ENCODE measurements around the gene IFRD1.
A peak's percentile ranks its signal among the peaks of the same experiment; 100 is the strongest.

Gene IFRD1

GRCh38 chr7:112449902-112450806 is at the start of gene IFRD1:
Gene IFRD1, plus strand, starts transcription at chr7:112450460. Its CDS starts 229 bp downstream, at chr7:112450689.
- Mint-ChIP-seq H3K4me1 (ENCODE audit: low read depth) (peaks cover 45% of the 10 kb centered on the region), H3K9me3 (ENCODE audit: low read depth) (no peaks in the 10 kb centered on the region)

GRCh38 chr7:112404321-112404720 is 45.9 kb upstream of the IFRD1 start:
- Mint-ChIP-seq H3K4me1 (ENCODE audit: low read depth) (no peaks in the 10 kb centered on the region), H3K9me3 (ENCODE audit: low read depth) (no peaks in the 10 kb centered on the region), H3K4me3 (no peak overlapping the region), H3K36me3 (peaks cover 3% of the 10 kb centered on the region), H3K27ac (no peak overlapping the region), H3K27me3 (peaks cover 7% of the 10 kb centered on the region)

More at GRCh38 chr7:112449902-112450806, at the start of gene IFRD1:
- Mint-ChIP-seq H3K27ac (peak within 1 kb of the TSS; percentile 96), H3K27me3 (no peaks in the 10 kb centered on the region), H3K36me3 (peaks cover 6% of the 10 kb centered on the region), H3K4me3 (peak within 1 kb of the TSS; percentile 100)

- Mint-ChIP-seq H3K36me3 (peaks cover 3% of the 10 kb centered on the region), H3K27ac (no peak overlapping the region), H3K4me1 (ENCODE audit: low read depth) (no peaks in the 10 kb centered on the region), H3K9me3 (ENCODE audit: low read depth) (no peaks in the 10 kb centered on the region), H3K4me3 (no peak overlapping the region), H3K27me3 (peaks cover 10% of the 10 kb centered on the region)
Observed at GRCh38 chr7:112405286-112405685, 45.0 kb upstream of the IFRD1 start.

GRCh38 chr7:112407261-112407660 is 43.0 kb upstream of the IFRD1 start:
- Mint-ChIP-seq H3K27me3 (peaks cover 8% of the 10 kb centered on the region), H3K27ac (no peak overlapping the region), H3K4me3 (no peak overlapping the region), H3K9me3 (ENCODE audit: low read depth) (no peaks in the 10 kb centered on the region), H3K36me3 (peaks cover 3% of the 10 kb centered on the region), H3K4me1 (ENCODE audit: low read depth) (no peaks in the 10 kb centered on the region)

GRCh38 chr7:112410092-112410491 is 40.2 kb upstream of the IFRD1 start:
- Mint-ChIP-seq H3K4me1 (ENCODE audit: low read depth) (no peaks in the 10 kb centered on the region), H3K4me3 (no peak overlapping the region), H3K9me3 (ENCODE audit: low read depth) (no peaks in the 10 kb centered on the region), H3K27ac (no peak overlapping the region), H3K36me3 (peaks cover 3% of the 10 kb centered on the region), H3K27me3 (peaks cover 8% of the 10 kb centered on the region)

GRCh38 chr7:112411186-112411795 is 39.0 kb upstream of the IFRD1 start:
- Mint-ChIP-seq H3K4me1 (ENCODE audit: low read depth) (peaks cover 1% of the 10 kb centered on the region), H3K4me3 (no peak overlapping the region), H3K9me3 (ENCODE audit: low read depth) (no peaks in the 10 kb centered on the region), H3K27me3 (peaks cover 8% of the 10 kb centered on the region), H3K27ac (no peak overlapping the region), H3K36me3 (peaks cover 3% of the 10 kb centered on the region)

GRCh38 chr7:112414855-112415490 is 35.3 kb upstream of the IFRD1 start:
- Mint-ChIP-seq H3K9me3 (ENCODE audit: low read depth) (no peaks in the 10 kb centered on the region), H3K4me3 (no peak overlapping the region), H3K27ac (no peak overlapping the region), H3K36me3 (no peaks in the 10 kb centered on the region), H3K27me3 (no peaks in the 10 kb centered on the region), H3K4me1 (ENCODE audit: low read depth) (peaks cover 1% of the 10 kb centered on the region)

- Mint-ChIP-seq H3K9me3 (ENCODE audit: low read depth) (no peaks in the 10 kb centered on the region), H3K4me3 (no peak overlapping the region), H3K36me3 (no peaks in the 10 kb centered on the region), H3K27me3 (no peaks in the 10 kb centered on the region), H3K27ac (no peak overlapping the region), H3K4me1 (ENCODE audit: low read depth) (peaks cover 1% of the 10 kb centered on the region)
Observed at GRCh38 chr7:112416127-112416526, 34.1 kb upstream of the IFRD1 start.

- Mint-ChIP-seq H3K36me3 (no peaks in the 10 kb centered on the region), H3K9me3 (ENCODE audit: low read depth) (no peaks in the 10 kb centered on the region), H3K4me1 (ENCODE audit: low read depth) (peaks cover 26% of the 10 kb centered on the region), H3K27ac (no peak overlapping the region), H3K4me3 (no peak overlapping the region), H3K27me3 (no peaks in the 10 kb centered on the region)
Observed at GRCh38 chr7:112419543-112420130, 30.6 kb upstream of the IFRD1 start.

GRCh38 chr7:112420236-112420861 is 29.9 kb upstream of the IFRD1 start:
- Mint-ChIP-seq H3K27me3 (no peaks in the 10 kb centered on the region), H3K4me3 (no peak overlapping the region), H3K9me3 (ENCODE audit: low read depth) (no peaks in the 10 kb centered on the region), H3K4me1 (ENCODE audit: low read depth) (peaks cover 26% of the 10 kb centered on the region), H3K27ac (no peak overlapping the region), H3K36me3 (no peaks in the 10 kb centered on the region)

- no peaks in the 10 kb centered on the region for H3K9me3 Mint-ChIP-seq (ENCODE audit: low read depth)
- peak overlapping the region; percentile 62 for H3K27ac Mint-ChIP-seq
- no peaks in the 10 kb centered on the region for H3K27me3 Mint-ChIP-seq
- H3K4me1 Mint-ChIP-seq (ENCODE audit: low read depth): peaks cover 24% of the 10 kb centered on the region
- peak overlapping the region; percentile 17 for H3K4me3 Mint-ChIP-seq
- H3K36me3 Mint-ChIP-seq: no peaks in the 10 kb centered on the region
Observed at GRCh38 chr7:112421666-112422486, 28.4 kb upstream of the IFRD1 start.

GRCh38 chr7:112422842-112423496 is 27.3 kb upstream of the IFRD1 start:
- H3K36me3 Mint-ChIP-seq: no peaks in the 10 kb centered on the region
- H3K27me3 Mint-ChIP-seq: no peaks in the 10 kb centered on the region
- H3K9me3 Mint-ChIP-seq (ENCODE audit: low read depth): no peaks in the 10 kb centered on the region
- peaks cover 24% of the 10 kb centered on the region for H3K4me1 Mint-ChIP-seq (ENCODE audit: low read depth)
- peak overlapping the region; percentile 17 for H3K4me3 Mint-ChIP-seq
- peak overlapping the region; percentile 62 for H3K27ac Mint-ChIP-seq

- Mint-ChIP-seq H3K4me3 (no peak overlapping the region), H3K27ac (no peak overlapping the region), H3K4me1 (ENCODE audit: low read depth) (peaks cover 24% of the 10 kb centered on the region), H3K27me3 (no peaks in the 10 kb centered on the region), H3K9me3 (ENCODE audit: low read depth) (no peaks in the 10 kb centered on the region), H3K36me3 (no peaks in the 10 kb centered on the region)
Observed at GRCh38 chr7:112423987-112424386, 26.3 kb upstream of the IFRD1 start.

Data from activated naive CD8-positive, alpha-beta T cell (primary cell).